Right forelimb (tissue), 1 donor: ENCODE results near the gene SSBP4.

Experiments used
- DNase-seq: peaks from one replicate; pipeline ENCODE4 v3.0.0-alpha.2; 2018

The SSBP4 gene

GRCh38 chr19:18422530-18423191 is 3.5 kb downstream of the SSBP4 start:
- DNase-seq: no peak

GRCh38 chr19:18423258-18424020 is 4.2 kb downstream of the SSBP4 start:
- DNase-seq: no peak

- no peak for DNase-seq
Measured at GRCh38 chr19:18424122-18424889, 5.1 kb downstream of the SSBP4 start.

GRCh38 chr19:18424890-18425514 is 5.8 kb downstream of the SSBP4 start:
- DNase-seq: no peak

- DNase-seq: no peak
Measured at GRCh38 chr19:18425515-18426415, 6.6 kb downstream of the SSBP4 start.

- no peak for DNase-seq
Measured at GRCh38 chr19:18426416-18426767, 7.2 kb downstream of the SSBP4 start.

GRCh38 chr19:18427080-18427742 is 8.0 kb downstream of the SSBP4 start:
- DNase-seq: no peak

- no peak for DNase-seq
Measured at GRCh38 chr19:18427743-18428113, 8.5 kb downstream of the SSBP4 start.

- DNase-seq: no peak
Measured at GRCh38 chr19:18428173-18428786, 9.1 kb downstream of the SSBP4 start.

- DNase-seq: peak; percentile 87
Measured at GRCh38 chr19:18428787-18429674, 9.8 kb downstream of the SSBP4 start.

GRCh38 chr19:18429717-18430416 is 10.7 kb downstream of the SSBP4 start:
- no peak for DNase-seq

GRCh38 chr19:18430417-18431144 is 11.4 kb downstream of the SSBP4 start:
- no peak for DNase-seq

GRCh38 chr19:18431351-18432197 is 12.4 kb downstream of the SSBP4 start:
- no peak for DNase-seq

GRCh38 chr19:18432275-18433014 is 13.2 kb downstream of the SSBP4 start:
- no peak for DNase-seq

- no peak for DNase-seq
Measured at GRCh38 chr19:18433015-18433691, 14.0 kb downstream of the SSBP4 start.

GRCh38 chr19:18433735-18434398 is 14.7 kb downstream of the SSBP4 start:
- DNase-seq: no peak
